T-helper 2 cell (primary cell): ENCODE measurements around the gene CACNA1H.
"Not testable (repeated sequence)": the region's sequence is repeated elsewhere in the genome, so short reads cannot be mapped to it uniquely, and the experiment has no call there.

Experiments
- DNase-seq, 5 experiments: peaks; one replicate each; pipeline versions ENCODE4 v3.0.0 to v3.0.0-alpha.2; 2012 to 2022

Gene CACNA1H

DNA sequence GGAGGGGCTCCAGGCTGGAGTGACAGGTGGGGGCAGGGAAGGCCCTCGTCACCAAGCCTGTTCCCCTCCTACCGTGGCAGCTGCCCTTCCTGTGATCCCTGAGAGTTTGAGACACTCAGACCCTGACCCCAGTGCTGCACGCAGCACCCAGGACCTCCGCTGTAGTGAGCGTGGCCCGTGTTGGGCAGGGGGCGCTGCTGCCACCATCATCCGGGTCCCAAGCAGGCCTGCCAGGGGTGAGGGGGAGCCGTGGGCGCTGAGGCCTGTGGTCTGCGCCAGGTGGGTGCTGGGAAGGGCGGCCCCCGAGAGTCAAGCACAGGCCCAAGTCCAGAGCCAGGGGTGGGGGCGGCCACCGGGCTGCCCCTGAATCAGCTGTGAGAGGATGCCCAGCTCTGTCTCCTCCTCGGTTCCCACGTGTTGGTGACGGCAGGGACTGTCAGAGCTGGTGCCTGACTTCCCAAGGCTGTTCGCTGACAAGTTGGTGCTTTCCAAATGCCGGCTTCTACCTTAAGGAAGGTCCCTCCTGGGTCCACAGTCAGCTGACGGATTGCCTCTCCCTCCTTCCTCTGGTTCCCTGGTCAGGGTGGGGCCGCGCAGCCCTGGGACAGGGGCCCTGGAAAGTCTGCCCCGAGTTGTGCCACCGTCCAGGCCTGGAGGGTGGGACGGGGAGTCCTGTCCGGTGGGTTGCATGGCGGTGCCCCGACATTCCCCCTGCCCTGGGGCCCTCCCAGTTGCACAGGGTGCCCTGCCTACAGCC lies 41.1 kb downstream of the CACNA1H start:
- DNase-seq = no peak

DNA sequence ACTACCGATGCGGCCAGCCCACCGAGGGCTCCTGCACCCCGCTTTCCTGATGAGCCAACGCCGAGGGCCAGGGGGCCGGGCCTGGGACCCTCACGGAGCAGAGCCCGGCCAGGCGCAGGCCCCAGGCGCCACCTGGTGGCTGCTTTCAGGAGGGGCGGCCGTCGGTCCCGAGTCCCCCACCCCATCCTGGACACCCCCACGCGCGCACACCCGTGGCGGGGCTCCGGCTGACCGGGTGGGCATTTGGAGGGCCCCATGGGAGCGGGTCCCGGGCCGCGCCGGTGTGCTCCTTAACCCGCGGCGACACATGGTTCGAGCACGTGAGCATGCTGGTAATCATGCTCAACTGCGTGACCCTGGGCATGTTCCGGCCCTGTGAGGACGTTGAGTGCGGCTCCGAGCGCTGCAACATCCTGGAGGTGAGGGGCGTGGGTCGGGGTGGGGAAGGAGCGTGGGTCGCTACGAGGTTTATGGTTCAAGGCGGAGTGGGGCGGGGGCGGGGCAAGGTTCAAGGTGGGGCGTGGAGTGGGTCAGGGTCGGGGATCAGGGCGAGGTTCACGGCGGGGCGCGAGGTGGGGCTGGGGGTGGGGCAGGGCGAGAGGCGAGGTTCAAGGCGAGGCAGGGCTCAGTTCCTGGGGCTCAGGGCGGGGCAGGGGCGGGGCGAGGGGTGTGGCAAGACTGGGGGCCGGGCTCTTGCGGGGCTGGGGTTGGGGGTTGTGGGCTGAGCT lies 41.9 kb downstream of the CACNA1H start:
- DNase-seq = no peak

DNA sequence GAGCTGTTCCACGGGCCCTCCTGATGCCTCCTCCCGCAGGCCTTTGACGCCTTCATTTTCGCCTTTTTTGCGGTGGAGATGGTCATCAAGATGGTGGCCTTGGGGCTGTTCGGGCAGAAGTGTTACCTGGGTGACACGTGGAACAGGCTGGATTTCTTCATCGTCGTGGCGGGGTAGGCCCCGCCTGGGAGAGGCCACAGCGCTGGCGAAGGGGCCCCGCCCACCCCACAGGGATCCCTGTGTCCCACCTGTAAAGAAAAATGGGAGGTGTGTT lies 42.4 kb downstream of the CACNA1H start:
- no peak for DNase-seq

DNA sequence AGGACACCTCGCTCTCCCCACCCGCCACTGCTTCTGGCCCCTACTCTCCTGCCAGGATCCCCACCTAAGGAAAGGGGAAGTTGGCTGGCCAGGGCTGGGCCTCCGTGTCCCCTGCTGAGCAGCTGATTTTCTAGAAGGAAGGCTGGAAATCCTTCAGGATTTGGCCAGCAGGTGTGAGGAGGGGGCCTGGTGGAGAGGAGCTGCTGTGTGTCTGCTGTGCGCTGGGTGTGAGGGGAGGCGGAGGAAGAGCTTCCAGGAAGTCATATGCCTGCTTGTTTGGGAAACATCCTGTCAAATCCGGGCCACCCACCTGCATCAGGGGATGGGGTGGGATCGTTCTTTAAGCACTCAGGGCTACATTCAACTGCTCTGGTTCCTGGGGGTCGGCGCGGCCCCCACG lies 43.6 kb downstream of the CACNA1H start:
- no peak for DNase-seq

- DNase-seq = no peak
These were observed 44.4 kb downstream of the CACNA1H start for GRCh38 chr16:1197237-1197866.

GRCh38 chr16:1198194-1198593 lies 45.3 kb downstream of the CACNA1H start:
- DNase-seq = no peak

- DNase-seq = not testable (repeated sequence)
These were observed 45.9 kb downstream of the CACNA1H start for GRCh38 chr16:1198671-1199346.

GRCh38 chr16:1199347-1200013 lies 46.6 kb downstream of the CACNA1H start:
- no peak for DNase-seq

- no peak for DNase-seq
These were observed 47.2 kb downstream of the CACNA1H start for GRCh38 chr16:1200014-1200627.

- DNase-seq = no peak
These were observed 48.5 kb downstream of the CACNA1H start for GRCh38 chr16:1201444-1201843.

DNA sequence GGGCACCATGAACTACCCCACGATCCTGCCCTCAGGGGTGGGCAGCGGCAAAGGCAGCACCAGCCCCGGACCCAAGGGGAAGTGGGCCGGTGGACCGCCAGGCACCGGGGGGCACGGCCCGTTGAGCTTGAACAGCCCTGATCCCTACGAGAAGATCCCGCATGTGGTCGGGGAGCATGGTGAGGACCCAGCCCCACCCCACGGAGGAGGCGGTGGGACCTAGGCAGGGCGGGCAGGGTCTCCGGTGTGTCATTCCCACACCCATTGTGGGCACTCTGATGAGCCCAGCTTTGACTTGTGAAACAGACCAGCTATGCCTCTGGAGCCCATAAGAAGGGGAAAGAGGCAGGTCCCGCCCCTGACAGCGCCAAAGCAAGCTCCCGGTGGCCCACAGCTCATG lies 49.4 kb downstream of the CACNA1H start:
- DNase-seq = no peak

- no peak for DNase-seq
These were observed 52.0 kb downstream of the CACNA1H start for GRCh38 chr16:1204933-1205332.

GRCh38 chr16:1206326-1206725 lies 53.4 kb downstream of the CACNA1H start:
- DNase-seq = no peak

DNA sequence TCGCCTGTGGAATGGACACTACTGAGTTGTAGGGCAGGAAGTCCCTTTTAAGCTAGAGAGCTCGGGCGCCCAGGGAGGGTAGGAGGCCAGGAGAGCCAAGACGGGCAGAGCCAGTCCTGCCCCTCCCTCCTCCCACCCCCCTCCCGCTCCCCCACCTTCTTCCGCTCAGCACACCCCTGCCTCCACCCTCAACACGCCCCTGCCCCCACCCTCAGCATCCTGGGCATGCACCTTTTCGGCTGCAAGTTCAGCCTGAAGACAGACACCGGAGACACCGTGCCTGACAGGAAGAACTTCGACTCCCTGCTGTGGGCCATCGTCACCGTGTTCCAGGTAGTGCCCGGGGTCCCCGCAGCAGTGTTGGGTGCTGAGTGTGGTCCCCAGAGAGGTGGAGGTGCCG lies 53.9 kb downstream of the CACNA1H start:
- DNase-seq = peak in 1 of 5 experiments; percentile 40

DNA sequence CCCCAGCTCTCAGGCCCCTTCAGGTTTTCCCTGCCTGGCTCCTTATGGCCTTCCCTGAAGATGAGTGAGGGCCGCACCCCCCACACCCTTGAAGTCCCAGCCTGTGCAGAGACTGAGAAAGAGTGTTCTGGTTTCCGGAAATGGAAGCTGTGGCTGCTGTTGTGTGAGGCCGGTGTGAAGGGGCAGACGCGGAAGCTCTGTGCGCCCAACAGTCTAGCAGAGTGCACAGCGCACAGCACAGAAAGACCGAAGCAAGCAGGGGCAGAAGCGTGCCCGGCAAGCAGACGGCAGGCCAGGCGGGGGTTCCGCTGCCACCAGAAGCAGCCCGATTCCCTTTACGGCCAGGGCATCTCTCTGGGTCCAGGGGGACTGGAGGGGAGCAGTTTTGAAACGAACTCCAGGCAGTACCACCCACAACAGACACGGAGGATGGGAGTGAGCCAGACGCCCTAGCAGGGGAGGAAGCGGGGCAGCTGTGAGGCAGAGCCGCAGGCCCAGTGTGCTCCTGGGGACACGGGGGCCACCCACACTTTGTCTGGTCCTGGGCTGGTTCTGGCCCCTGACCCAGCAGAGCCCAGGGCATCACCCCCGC lies 55.4 kb downstream of the CACNA1H start:
- DNase-seq = peak in 1 of 5 experiments; percentile 64

- no peak for DNase-seq
These were observed 56.2 kb downstream of the CACNA1H start for GRCh38 chr16:1209081-1209480.

- DNase-seq = no peak
These were observed 57.6 kb downstream of the CACNA1H start for GRCh38 chr16:1210461-1210860.

DNA sequence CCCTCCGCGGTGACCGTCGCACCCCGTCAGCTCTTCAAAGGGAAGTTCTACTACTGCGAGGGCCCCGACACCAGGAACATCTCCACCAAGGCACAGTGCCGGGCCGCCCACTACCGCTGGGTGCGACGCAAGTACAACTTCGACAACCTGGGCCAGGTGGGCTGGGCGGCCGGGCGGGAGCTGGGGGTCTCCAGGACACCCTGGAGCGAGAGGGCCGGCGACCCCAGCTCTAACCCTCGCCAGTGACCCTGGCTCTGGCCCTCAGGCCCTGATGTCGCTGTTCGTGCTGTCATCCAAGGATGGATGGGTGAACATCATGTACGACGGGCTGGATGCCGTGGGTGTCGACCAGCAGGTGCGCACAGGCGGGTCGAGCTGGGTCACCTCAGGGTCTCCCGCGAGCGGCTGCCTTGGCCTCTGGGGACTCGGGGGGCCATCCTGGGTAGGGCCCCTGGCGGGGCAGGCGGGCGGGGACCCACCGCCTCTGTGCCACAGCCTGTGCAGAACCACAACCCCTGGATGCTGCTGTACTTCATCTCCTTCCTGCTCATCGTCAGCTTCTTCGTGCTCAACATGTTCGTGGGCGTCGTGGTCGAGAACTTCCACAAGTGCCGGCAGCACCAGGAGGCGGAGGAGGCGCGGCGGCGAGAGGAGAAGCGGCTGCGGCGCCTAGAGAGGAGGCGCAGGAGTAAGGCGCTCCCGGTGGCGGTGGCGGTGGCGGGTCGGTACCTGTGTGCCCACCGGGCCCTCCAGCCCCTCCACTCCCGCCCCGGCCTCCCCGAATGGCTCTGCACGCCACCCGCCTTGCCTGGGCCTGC lies 58.8 kb downstream of the CACNA1H start:
- DNase-seq = no peak

DNA sequence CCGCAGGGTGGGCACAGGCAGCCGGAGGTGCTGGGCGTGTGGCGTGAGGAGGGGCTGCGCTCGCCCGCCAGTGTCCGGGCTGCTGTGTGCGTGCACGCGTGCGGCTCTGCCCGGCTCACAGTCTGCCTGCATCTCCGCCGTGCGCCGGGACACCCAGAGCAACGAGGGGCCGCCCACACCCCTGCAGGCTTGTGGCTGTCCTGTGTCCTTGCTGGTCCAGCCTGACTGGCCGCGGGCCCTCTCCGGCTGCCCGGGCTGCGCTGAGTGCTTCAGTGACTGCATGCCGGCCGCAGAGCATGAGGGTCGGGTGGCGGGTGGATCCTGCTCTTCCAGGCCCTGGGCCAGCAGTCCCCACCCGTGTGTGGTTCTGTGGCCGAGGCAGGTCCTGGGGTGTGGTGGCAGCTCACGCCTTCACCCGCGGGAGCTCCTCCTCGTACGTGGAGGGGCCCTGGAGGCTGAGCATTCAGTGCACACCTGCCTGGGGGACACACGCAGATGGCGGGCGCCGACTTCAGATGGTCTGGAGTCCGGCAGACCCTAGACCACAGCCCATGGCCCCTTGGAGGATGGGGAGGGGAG lies 59.8 kb downstream of the CACNA1H start:
- no peak for DNase-seq

- no peak for DNase-seq
These were observed 60.3 kb downstream of the CACNA1H start for GRCh38 chr16:1213231-1213630.
